Measurements from ENCODE around the gene SLC11A2.

Gene SLC11A2

GRCh38 chr12:51025836-51026638, at the start of gene SLC11A2:
TSS of gene SLC11A2 (minus strand) at chr12:51026384. CDS start at chr12:51010728, 15,656 bp downstream.
- DNase-seq, result peak; percentile 94

GRCh38 chr12:51075390-51075789, 49.2 kb upstream of the SLC11A2 start:
- DNase-seq, result no peak

- no peak for DNase-seq
Measured at GRCh38 chr12:51071663-51072062, 45.5 kb upstream of the SLC11A2 start.

- DNase-seq, result no peak
Measured at GRCh38 chr12:51070004-51070403, 43.8 kb upstream of the SLC11A2 start.

- no peak for DNase-seq
Measured at GRCh38 chr12:51067771-51068170, 41.6 kb upstream of the SLC11A2 start.

GRCh38 chr12:51067229-51067628, 41.0 kb upstream of the SLC11A2 start:
- DNase-seq, result no peak

GRCh38 chr12:51065530-51065929, 39.3 kb upstream of the SLC11A2 start:
- DNase-seq, result no peak

- no peak for DNase-seq
Measured at GRCh38 chr12:51062631-51063397, 36.6 kb upstream of the SLC11A2 start.

- no peak for DNase-seq
Measured at GRCh38 chr12:51059086-51059485, 32.9 kb upstream of the SLC11A2 start.

GRCh38 chr12:51056242-51056641, 30.1 kb upstream of the SLC11A2 start:
- no peak for DNase-seq

GRCh38 chr12:51055060-51055459, 28.9 kb upstream of the SLC11A2 start:
- DNase-seq, result no peak

GRCh38 chr12:51051787-51052186, 25.6 kb upstream of the SLC11A2 start:
- DNase-seq, result no peak

- no peak for DNase-seq
Measured at GRCh38 chr12:51049525-51049924, 23.3 kb upstream of the SLC11A2 start.

GRCh38 chr12:51048661-51049251, 22.6 kb upstream of the SLC11A2 start:
- no peak for DNase-seq

- DNase-seq, result peak; percentile 96
Measured at GRCh38 chr12:51047655-51048540, 21.7 kb upstream of the SLC11A2 start, which contains the start of gene LETMD1. TSS of gene LETMD1 (plus strand) at chr12:51048327. CDS start at chr12:51048357, 30 bp downstream.

GRCh38 chr12:51036279-51036678, 10.1 kb upstream of the SLC11A2 start:
- no peak for DNase-seq

GRCh38 chr12:51033457-51034089, 7.4 kb upstream of the SLC11A2 start:
- no peak for DNase-seq

GRCh38 chr12:51033048-51033447, 6.9 kb upstream of the SLC11A2 start:
- no peak for DNase-seq

GRCh38 chr12:51028813-51029150, 2.6 kb upstream of the SLC11A2 start:
- no peak for DNase-seq

- peak; percentile 31 for DNase-seq
Measured at GRCh38 chr12:51028126-51028812, 2.1 kb upstream of the SLC11A2 start.

- no peak for DNase-seq
Measured at GRCh38 chr12:51027342-51027835, 1.2 kb upstream of the SLC11A2 start.

Data from COR-L47 (cell line).